DMS114 treated with DMSO at 0.1 percent for 48 hours (cell line): ENCODE data around the gene ALS2CL.
"Not testable (repeated sequence)": the region's sequence is repeated elsewhere in the genome, so short reads cannot be mapped to it uniquely, and the experiment has no call there.

ENCODE experiments used
- DNase-seq: peaks from one replicate; lab custom pipeline; 2025; ENCODE audit not compliant: unreplicated experiment; lab: John Stamatoyannopoulos, UW

ALS2CL gene

DNA sequence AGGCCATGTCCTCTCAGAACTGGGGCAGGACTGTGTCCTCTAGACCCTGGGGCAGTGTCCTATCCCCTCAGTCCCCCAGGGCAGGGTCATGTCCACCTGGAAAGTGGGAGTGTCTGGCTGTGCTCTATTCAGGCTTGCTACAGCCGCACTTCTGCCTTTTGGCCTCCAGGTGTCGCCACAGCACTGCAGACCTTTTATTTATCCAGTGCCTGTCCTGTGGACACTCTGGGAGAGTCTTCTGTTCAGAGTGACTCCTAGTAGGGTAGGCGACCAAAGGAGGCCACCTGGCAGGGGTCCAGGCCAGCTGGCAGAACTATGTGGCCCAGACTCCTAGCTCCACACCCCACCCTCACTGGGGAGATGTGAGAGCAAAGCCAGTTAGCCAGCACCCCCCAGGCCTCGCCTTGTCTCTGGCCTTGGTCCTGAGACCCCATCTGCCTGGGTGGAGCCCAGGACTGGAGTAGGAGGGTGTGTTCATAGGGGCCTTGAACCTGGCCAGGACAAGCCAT is 11.6 kb upstream of the ALS2CL start:
- DNase-seq = peak; percentile 36

DNA sequence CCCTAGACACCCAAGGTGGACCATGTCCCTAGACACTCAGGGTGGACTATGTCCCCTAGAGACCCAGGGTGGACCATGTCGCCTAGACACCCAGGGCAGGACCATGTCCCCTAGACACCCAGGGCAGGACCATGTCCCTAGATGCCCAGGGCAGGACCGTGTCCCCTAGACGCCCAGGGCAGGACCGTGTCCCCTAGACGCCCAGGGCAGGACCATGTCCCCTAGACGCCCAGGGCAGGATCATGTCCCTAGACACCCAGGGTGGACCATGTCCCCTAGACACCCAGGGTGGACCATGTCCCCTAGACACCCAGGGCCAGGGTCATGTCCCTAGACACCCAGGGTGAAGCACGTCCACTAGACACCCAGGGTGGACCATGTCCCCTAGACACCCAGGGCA is 10.9 kb upstream of the ALS2CL start:
- DNase-seq = not testable (repeated sequence)

DNA sequence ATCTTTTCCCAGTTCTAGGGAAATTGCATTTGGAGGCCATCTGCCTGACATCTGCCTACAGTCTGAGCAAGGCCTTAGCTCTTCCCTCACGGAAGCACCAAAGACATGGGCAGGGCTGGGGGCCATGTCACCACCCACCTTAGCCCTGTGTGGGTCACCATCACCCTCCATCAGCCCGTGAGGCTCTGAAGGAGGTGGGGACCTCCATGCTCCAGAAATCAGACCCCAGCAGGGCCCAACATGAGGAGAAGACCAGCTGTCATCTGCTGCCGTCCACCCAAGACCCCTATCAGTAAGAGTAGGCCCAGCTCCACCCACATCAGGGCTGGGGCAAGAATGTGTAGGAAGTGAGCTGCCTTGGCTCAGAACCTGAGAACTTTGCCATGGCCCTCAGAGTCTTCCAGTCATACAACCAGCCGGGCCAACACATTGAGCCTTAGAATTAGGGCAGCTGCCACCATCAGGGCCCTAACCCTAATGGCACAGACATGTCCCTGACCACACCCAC is 9.6 kb upstream of the ALS2CL start:
- DNase-seq = no peak

DNA sequence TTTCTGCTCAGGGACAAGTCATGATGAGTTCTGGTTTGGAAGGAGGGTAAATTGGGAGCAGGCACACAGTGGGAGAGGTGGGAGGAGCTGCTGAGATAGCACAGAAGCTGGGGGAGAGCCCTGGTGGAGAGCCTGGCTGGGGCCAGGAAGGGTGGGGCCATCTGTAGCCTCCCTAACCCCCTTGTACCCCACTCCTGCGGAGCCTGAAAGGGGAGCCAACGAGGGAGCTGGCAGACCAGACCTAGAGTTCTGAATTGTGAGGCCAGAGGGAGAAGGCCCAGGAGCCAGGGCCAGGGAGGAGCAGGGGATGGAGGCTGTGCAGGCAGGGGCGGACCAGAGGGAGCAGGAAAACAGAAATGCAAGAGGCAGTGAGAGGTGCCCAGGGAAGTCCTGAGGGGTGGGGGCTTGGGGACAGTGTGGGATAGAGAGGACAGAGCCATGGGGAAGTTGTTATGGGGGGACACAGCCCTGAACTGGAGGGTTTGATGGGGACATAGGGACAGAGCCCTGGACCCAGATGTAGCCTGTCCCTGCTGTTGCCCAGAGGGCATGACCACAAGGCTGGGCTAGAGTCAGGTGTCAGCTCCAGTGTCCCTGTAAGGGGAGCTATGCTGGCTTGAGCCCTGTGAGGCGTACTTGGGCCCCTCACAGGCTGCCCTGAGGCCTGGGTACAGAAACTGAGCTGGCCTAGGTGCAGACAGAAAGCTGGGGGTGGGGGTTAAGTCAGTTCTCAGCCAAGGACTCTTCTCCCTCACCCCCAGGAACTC is 8.9 kb upstream of the ALS2CL start:
- no peak for DNase-seq

- no peak for DNase-seq
These were observed 7.9 kb upstream of the ALS2CL start, which contains the start of gene TMIE for GRCh38 chr3:46701181-46701939. TSS of gene TMIE (plus strand) at chr3:46701392. CDS start at chr3:46701488, 96 bp downstream.

DNA sequence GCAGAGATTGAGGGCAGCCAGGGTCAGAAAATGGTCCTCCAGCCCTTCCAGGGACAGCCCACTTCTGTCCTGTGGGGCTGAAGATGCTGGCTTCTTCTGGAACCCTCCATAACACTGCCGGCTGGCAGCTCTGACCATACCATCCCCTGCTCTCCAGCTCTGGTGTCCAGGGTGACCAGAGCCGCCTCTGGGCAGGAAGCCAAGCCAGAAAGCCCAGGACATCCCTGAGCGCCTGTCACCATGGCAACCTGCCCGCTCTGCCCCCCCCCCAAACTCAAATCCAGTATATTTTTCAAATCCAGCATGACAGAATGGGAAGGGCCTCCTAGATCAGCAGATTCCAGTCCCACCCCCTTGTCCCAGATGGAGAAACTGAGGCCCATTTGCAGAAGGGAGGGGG is 7.3 kb upstream of the ALS2CL start:
- no peak for DNase-seq

GRCh38 chr3:46699676-46700523 is 6.4 kb upstream of the ALS2CL start:
- DNase-seq = no peak

GRCh38 chr3:46695962-46696894 is 2.7 kb upstream of the ALS2CL start:
- DNase-seq = no peak

- DNase-seq = no peak
These were observed 1.9 kb upstream of the ALS2CL start for GRCh38 chr3:46695177-46695961.

- DNase-seq = no peak
These were observed 1.0 kb upstream of the ALS2CL start for GRCh38 chr3:46694520-46694919.

- DNase-seq = no peak
These were observed 380 bp upstream of the ALS2CL start for GRCh38 chr3:46693892-46694226.

DNA sequence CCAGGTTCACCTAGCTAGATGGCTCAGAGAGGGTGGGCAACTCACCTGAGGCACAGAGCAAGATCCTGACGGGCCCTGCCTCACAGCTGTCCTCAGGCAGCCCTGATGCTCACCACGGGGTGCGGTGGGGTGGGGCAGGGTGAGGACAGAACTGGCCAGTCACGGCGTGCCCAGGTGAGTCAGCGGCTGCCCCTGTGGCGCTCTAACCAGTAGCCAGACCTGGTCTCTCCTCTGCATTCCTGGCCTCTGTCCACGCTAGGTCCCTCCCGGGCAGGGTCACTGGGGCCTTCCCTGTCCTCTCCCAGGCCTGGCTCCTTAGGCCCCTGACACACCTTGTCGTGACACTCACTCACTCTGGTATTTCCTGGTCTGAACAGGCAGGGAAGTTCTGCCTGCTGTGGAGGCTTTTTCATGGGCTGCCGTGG is 901 bp downstream of the ALS2CL start:
- DNase-seq = no peak

- no peak for DNase-seq
These were observed 2.7 kb downstream of the ALS2CL start for GRCh38 chr3:46690798-46691197.

- no peak for DNase-seq
These were observed 8.0 kb downstream of the ALS2CL start for GRCh38 chr3:46685446-46685845.

DNA sequence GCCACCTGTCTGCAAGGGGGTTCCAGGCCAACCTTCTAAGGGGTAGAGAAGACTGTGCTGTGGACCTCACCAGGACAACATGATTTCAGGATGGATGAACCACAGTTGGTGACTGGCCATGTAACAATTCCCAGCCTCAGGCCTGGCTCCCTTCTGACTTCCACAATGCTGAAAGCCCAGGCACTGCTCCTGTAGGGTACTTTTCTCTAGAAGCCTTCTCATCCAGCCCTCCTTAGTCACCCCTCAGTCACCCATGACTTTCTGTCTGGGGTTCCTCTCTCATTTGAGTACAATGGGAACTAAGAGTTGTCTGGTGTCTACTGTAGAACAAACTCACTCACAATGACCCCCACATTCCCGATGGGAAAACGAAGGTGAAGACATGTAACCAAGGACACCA is 8.6 kb downstream of the ALS2CL start:
- DNase-seq = no peak

- no peak for DNase-seq
These were observed 10.5 kb downstream of the ALS2CL start for GRCh38 chr3:46682974-46683373.

DNA sequence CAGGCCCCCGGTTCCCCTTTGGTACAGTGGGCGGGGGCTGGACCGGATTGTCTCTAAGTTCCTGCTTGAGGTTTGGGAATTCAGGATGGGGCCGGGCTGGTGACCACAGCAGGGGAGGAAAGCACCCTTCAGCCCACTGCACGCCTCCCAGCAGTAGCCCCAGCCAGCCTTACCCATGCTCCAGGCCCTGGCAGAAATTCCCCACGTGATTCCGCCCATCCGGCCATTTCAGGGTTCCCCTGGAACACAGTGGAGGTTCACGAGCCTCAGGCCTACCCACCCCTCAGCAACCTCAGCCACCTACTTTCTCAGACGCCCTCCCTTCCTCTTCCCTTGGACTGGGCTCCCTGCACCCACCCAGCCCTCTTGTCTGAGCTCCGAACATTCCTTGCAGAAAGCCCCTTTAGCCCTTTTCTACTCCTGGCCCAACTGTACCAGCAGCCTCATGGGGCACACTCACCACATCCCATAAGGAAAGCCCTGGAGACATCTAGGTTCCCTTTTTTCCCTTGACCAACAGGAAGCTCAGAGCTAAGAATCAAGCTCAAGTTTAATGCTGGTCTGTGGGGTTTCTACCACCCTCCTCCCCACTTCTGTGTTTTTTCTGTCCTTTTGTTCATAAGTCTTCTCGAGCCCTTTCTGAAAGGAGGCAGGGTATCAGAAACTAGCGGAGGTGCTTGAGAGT is 11.5 kb downstream of the ALS2CL start:
- no peak for DNase-seq

- DNase-seq = no peak
These were observed 12.1 kb downstream of the ALS2CL start for GRCh38 chr3:46681387-46681786.
